ENCODE results near the gene BCL2L14.

BCL2L14 gene

GRCh38 chr12:12032851-12033797 lies 37.6 kb upstream of the BCL2L14 start:
- Histone ChIP-seq H2BK12ac (ENCODE audit: low read length) (peak overlapping the region; percentile 62), H3K18ac (ENCODE audit: low read length) (no peak overlapping the region), H2BK5ac (ENCODE audit: low read depth, low read length, poor library complexity) (no peak overlapping the region), H3K27me3 (ENCODE audit: insufficient read depth, low read length) (no peaks in the 10 kb centered on the region), H3K4me2 (ENCODE audit: low read length) (peak overlapping the region; percentile 87), H3K79me1 (ENCODE audit: low read length) (no peaks in the 10 kb centered on the region), H3K14ac (ENCODE audit: low read length) (no peak overlapping the region), H2BK120ac (ENCODE audit: insufficient read depth, low read length, poor library complexity) (peak overlapping the region; percentile 29), H2AK5ac (ENCODE audit: low read length) (no peak overlapping the region), H3K4me3 (ENCODE audit: low read depth, low read length) (no peak overlapping the region), H3K23ac (ENCODE audit: low read length) (no peak overlapping the region), H3K4ac (ENCODE audit: low read depth, low read length) (no peak overlapping the region), H3K9me3 (ENCODE audit: insufficient read depth, low read depth, low read length) (peaks cover 2% of the 10 kb centered on the region), H3K27ac (ENCODE audit: low read depth, low read length) (no peak overlapping the region), H3K9ac (ENCODE audit: low read length) (peak overlapping the region; percentile 78), H2AFZ (ENCODE audit: insufficient read depth, low read length, poor library complexity) (peak overlapping the region; percentile 79), H3K79me2 (ENCODE audit: control insufficient read depth, insufficient read depth, low read length, poor library complexity) (no peaks in the 10 kb centered on the region), H3K4me1 (ENCODE audit: control insufficient read depth in 1 of 2, insufficient read depth in 2 of 2, low read length in 2 of 2) (peaks cover 3 to 5% of the 10 kb centered on the region in 2 experiments), H4K8ac (ENCODE audit: low read depth, low read length) (peak overlapping the region; percentile 8), H4K12ac (ENCODE audit: low read depth, low read length) (no peak overlapping the region), H3K36me3 (ENCODE audit: control insufficient read depth in 1 of 2, insufficient read depth in 2 of 2, low read length in 2 of 2) (no peaks in the 10 kb centered on the region), H4K91ac (ENCODE audit: low read depth, low read length) (no peak overlapping the region)
- peak; percentile 82 to 90 for DNase-seq
- no CpG with 5 or more reads among the region's 27 CpGs for WGBS (ENCODE audit: extremely low coverage, insufficient coverage, insufficient read length)

DNA sequence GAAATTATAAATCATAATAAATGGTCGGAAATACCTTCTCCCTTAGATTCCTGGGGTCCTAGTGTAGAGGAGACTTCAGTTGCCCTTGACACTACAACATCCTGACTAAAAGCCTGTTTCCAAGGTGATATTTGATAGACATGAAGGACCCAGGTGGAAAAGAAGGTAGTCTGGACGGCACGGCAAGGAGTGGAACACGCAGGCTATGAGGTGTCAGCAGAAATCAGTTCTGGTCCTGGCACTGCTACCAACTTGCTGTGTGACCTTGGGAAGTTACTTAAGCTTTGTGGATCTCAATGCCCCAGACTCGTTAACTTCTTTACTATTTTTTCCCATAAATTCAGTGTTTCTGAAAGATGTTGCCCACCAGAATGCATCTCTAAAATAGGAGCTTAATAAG lies 36.9 kb upstream of the BCL2L14 start:
- H2BK12ac ChIP-seq (ENCODE audit: low read length) = no peak overlapping the region
- H2BK5ac ChIP-seq (ENCODE audit: low read depth, low read length, poor library complexity) = no peak overlapping the region
- no peaks in the 10 kb centered on the region for H3K36me3 ChIP-seq (ENCODE audit: control insufficient read depth in 1 of 2, insufficient read depth in 2 of 2, low read length in 2 of 2)
- H3K79me2 ChIP-seq (ENCODE audit: control insufficient read depth, insufficient read depth, low read length, poor library complexity) = no peaks in the 10 kb centered on the region
- no peak overlapping the region for H4K8ac ChIP-seq (ENCODE audit: low read depth, low read length)
- WGBS (ENCODE audit: extremely low coverage, insufficient coverage, insufficient read length) = no CpG with 5 or more reads among the region's 5 CpGs
- H4K12ac ChIP-seq (ENCODE audit: low read depth, low read length) = no peak overlapping the region
- no peak overlapping the region for H3K18ac ChIP-seq (ENCODE audit: low read length)
- no peak overlapping the region for H3K27ac ChIP-seq (ENCODE audit: low read depth, low read length)
- H2BK120ac ChIP-seq (ENCODE audit: insufficient read depth, low read length, poor library complexity) = no peak overlapping the region
- H3K4me2 ChIP-seq (ENCODE audit: low read length) = no peak overlapping the region
- H3K79me1 ChIP-seq (ENCODE audit: low read length) = no peaks in the 10 kb centered on the region
- no peak for DNase-seq
- no peak overlapping the region for H2AK5ac ChIP-seq (ENCODE audit: low read length)
- no peak overlapping the region for H3K4ac ChIP-seq (ENCODE audit: low read depth, low read length)
- peaks cover 2% of the 10 kb centered on the region for H3K9me3 ChIP-seq (ENCODE audit: insufficient read depth, low read depth, low read length)
- no peak overlapping the region for H2AFZ ChIP-seq (ENCODE audit: insufficient read depth, low read length, poor library complexity)
- no peaks in the 10 kb centered on the region for H3K27me3 ChIP-seq (ENCODE audit: insufficient read depth, low read length)
- H3K9ac ChIP-seq (ENCODE audit: low read length) = no peak overlapping the region
- H3K4me3 ChIP-seq (ENCODE audit: low read depth, low read length) = no peak overlapping the region
- peaks cover 3 to 5% of the 10 kb centered on the region in 2 experiments for H3K4me1 ChIP-seq (ENCODE audit: control insufficient read depth in 1 of 2, insufficient read depth in 2 of 2, low read length in 2 of 2)
- no peak overlapping the region for H4K91ac ChIP-seq (ENCODE audit: low read depth, low read length)
- no peak overlapping the region for H3K14ac ChIP-seq (ENCODE audit: low read length)
- H3K23ac ChIP-seq (ENCODE audit: low read length) = no peak overlapping the region

- Histone ChIP-seq H4K12ac (ENCODE audit: low read depth, low read length) (no peak overlapping the region), H3K36me3 (ENCODE audit: control insufficient read depth in 1 of 2, insufficient read depth in 2 of 2, low read length in 2 of 2) (no peaks in the 10 kb centered on the region), H2BK5ac (ENCODE audit: low read depth, low read length, poor library complexity) (no peak overlapping the region), H3K23ac (ENCODE audit: low read length) (no peak overlapping the region), H3K4ac (ENCODE audit: low read depth, low read length) (no peak overlapping the region), H3K79me1 (ENCODE audit: low read length) (no peaks in the 10 kb centered on the region), H3K4me3 (ENCODE audit: low read depth, low read length) (no peak overlapping the region), H4K8ac (ENCODE audit: low read depth, low read length) (no peak overlapping the region), H3K79me2 (ENCODE audit: control insufficient read depth, insufficient read depth, low read length, poor library complexity) (no peaks in the 10 kb centered on the region), H3K18ac (ENCODE audit: low read length) (no peak overlapping the region), H2AK5ac (ENCODE audit: low read length) (no peak overlapping the region), H3K4me2 (ENCODE audit: low read length) (no peak overlapping the region), H3K14ac (ENCODE audit: low read length) (no peak overlapping the region), H2BK12ac (ENCODE audit: low read length) (no peak overlapping the region), H2AFZ (ENCODE audit: insufficient read depth, low read length, poor library complexity) (no peak overlapping the region), H3K27ac (ENCODE audit: low read depth, low read length) (no peak overlapping the region), H2BK120ac (ENCODE audit: insufficient read depth, low read length, poor library complexity) (no peak overlapping the region), H3K9me3 (ENCODE audit: insufficient read depth, low read depth, low read length) (peaks cover 2% of the 10 kb centered on the region), H3K27me3 (ENCODE audit: insufficient read depth, low read length) (no peaks in the 10 kb centered on the region), H4K91ac (ENCODE audit: low read depth, low read length) (no peak overlapping the region), H3K4me1 (ENCODE audit: control insufficient read depth in 1 of 2, insufficient read depth in 2 of 2, low read length in 2 of 2) (peaks cover 3 to 5% of the 10 kb centered on the region in 2 experiments), H3K9ac (ENCODE audit: low read length) (no peak overlapping the region)
- no peak for DNase-seq
- no CpG with 5 or more reads among the region's 3 CpGs for WGBS (ENCODE audit: extremely low coverage, insufficient coverage, insufficient read length)
These were observed 36.4 kb upstream of the BCL2L14 start for GRCh38 chr12:12034344-12034743.

GRCh38 chr12:12035229-12035628 lies 35.5 kb upstream of the BCL2L14 start:
- Histone ChIP-seq H3K36me3 (ENCODE audit: control insufficient read depth in 1 of 2, insufficient read depth in 2 of 2, low read length in 2 of 2) (no peaks in the 10 kb centered on the region), H4K8ac (ENCODE audit: low read depth, low read length) (no peak overlapping the region), H3K4ac (ENCODE audit: low read depth, low read length) (no peak overlapping the region), H3K9me3 (ENCODE audit: insufficient read depth, low read depth, low read length) (peaks cover 2% of the 10 kb centered on the region), H3K14ac (ENCODE audit: low read length) (no peak overlapping the region), H3K79me2 (ENCODE audit: control insufficient read depth, insufficient read depth, low read length, poor library complexity) (no peaks in the 10 kb centered on the region), H2BK12ac (ENCODE audit: low read length) (no peak overlapping the region), H3K79me1 (ENCODE audit: low read length) (no peaks in the 10 kb centered on the region), H3K4me3 (ENCODE audit: low read depth, low read length) (no peak overlapping the region), H4K91ac (ENCODE audit: low read depth, low read length) (no peak overlapping the region), H2BK5ac (ENCODE audit: low read depth, low read length, poor library complexity) (no peak overlapping the region), H2BK120ac (ENCODE audit: insufficient read depth, low read length, poor library complexity) (no peak overlapping the region), H4K12ac (ENCODE audit: low read depth, low read length) (no peak overlapping the region), H3K4me2 (ENCODE audit: low read length) (no peak overlapping the region), H3K4me1 (ENCODE audit: control insufficient read depth in 1 of 2, insufficient read depth in 2 of 2, low read length in 2 of 2) (peaks cover 3 to 8% of the 10 kb centered on the region in 2 experiments), H2AK5ac (ENCODE audit: low read length) (no peak overlapping the region), H3K23ac (ENCODE audit: low read length) (no peak overlapping the region), H3K9ac (ENCODE audit: low read length) (no peak overlapping the region), H2AFZ (ENCODE audit: insufficient read depth, low read length, poor library complexity) (no peak overlapping the region), H3K27ac (ENCODE audit: low read depth, low read length) (no peak overlapping the region), H3K27me3 (ENCODE audit: insufficient read depth, low read length) (no peaks in the 10 kb centered on the region), H3K18ac (ENCODE audit: low read length) (no peak overlapping the region)
- WGBS (ENCODE audit: extremely low coverage, insufficient coverage, insufficient read length) = no CpG with 5 or more reads among the region's 1 CpG
- DNase-seq = peak; percentile 14 to 51
